ENCODE data around the gene CMTM1.
A peak's percentile ranks its signal among the peaks of the same experiment; 100 is the strongest.

CMTM1 gene

DNA sequence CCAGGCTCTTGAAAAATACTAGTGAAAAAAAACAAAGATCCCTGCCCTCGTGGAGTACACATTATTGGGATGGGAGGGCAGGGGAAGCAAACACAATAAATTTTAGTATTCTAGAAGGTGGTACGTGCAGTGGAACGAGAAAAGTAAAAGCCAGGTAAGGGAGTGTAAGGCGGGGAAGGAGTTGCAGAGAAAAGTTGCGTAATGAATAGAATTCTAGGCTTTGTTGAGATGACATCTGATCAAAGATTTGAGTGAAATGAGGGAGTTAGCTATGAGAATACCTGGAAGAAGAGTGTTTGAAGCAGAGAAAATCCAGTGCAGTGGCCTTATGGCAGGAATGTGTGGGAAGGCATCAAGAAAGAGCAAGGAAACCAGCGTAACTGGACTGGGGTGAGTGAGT, 11.7 kb upstream of the CMTM1 start:
- TF ChIP-seq, protein P1, sequence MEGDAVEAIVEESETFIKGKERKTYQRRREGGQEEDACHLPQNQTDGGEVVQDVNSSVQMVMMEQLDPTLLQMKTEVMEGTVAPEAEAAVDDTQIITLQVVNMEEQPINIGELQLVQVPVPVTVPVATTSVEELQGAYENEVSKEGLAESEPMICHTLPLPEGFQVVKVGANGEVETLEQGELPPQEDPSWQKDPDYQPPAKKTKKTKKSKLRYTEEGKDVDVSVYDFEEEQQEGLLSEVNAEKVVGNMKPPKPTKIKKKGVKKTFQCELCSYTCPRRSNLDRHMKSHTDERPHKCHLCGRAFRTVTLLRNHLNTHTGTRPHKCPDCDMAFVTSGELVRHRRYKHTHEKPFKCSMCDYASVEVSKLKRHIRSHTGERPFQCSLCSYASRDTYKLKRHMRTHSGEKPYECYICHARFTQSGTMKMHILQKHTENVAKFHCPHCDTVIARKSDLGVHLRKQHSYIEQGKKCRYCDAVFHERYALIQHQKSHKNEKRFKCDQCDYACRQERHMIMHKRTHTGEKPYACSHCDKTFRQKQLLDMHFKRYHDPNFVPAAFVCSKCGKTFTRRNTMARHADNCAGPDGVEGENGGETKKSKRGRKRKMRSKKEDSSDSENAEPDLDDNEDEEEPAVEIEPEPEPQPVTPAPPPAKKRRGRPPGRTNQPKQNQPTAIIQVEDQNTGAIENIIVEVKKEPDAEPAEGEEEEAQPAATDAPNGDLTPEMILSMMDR (conservative IDR thresholded peaks at IDR 0.05; ENCODE audit: low read depth, low read length) = no peak
- Histone ChIP-seq H3K9ac (no peak overlapping the region), H3K36me3 (ENCODE audit: insufficient read depth) (no peaks in the 10 kb centered on the region), H3K27me3 (ENCODE audit: insufficient read depth, low read depth) (no peaks in the 10 kb centered on the region), H3K4me2 (peak overlapping the region; percentile 93; the same call in 1 of the 2 replicates), H3K79me2 (ENCODE audit: insufficient read depth, low read depth) (peaks cover 64% of the 10 kb centered on the region), H3K4me3 (IDR thresholded peaks at IDR 0.05; ENCODE audit: insufficient read depth, low read depth, low read length) (no peak overlapping the region), H3K4me1 (ENCODE audit: low read depth, poor library complexity, severe bottlenecking) (peaks cover 65% of the 10 kb centered on the region), H2AFZ (ENCODE audit: low read depth) (no peak overlapping the region), H4K20me1 (ENCODE audit: insufficient read depth) (no peaks in the 10 kb centered on the region), H3K27ac (no peak overlapping the region)

DNA sequence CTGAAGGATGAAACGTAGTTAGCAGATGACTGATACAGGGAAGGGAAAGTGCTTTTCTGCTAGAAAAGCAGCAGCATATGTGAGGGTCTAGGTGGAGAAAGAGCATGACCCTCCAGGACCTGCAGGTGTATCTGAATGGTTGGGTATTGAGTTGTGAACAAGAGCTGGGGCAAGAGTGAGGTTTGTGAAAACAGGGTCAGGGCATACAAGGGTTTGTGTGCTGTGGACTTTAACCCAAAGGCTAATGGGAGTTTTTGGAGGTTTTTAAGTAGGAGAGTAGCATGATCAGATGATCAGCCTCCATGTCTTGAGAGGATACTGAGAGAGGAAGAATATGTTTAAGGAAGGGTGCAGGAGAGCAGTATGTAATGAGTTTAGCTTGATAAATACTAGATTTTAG, 6.1 kb upstream of the CMTM1 start:
- Histone ChIP-seq H3K4me1 (ENCODE audit: low read depth, poor library complexity, severe bottlenecking) (peaks cover 25% of the 10 kb centered on the region), H4K20me1 (ENCODE audit: insufficient read depth) (no peaks in the 10 kb centered on the region), H3K9ac (no peak overlapping the region), H3K4me2 (no peak overlapping the region), H3K4me3 (IDR thresholded peaks at IDR 0.05; ENCODE audit: insufficient read depth, low read depth, low read length) (no peak overlapping the region), H2AFZ (ENCODE audit: low read depth) (no peak overlapping the region), H3K27ac (no peak overlapping the region), H3K79me2 (ENCODE audit: insufficient read depth, low read depth) (peaks cover 42% of the 10 kb centered on the region), H3K36me3 (ENCODE audit: insufficient read depth) (no peaks in the 10 kb centered on the region), H3K27me3 (ENCODE audit: insufficient read depth, low read depth) (no peaks in the 10 kb centered on the region)
- TF ChIP-seq, protein P1 (conservative IDR thresholded peaks at IDR 0.05; ENCODE audit: low read depth, low read length) = no peak

DNA sequence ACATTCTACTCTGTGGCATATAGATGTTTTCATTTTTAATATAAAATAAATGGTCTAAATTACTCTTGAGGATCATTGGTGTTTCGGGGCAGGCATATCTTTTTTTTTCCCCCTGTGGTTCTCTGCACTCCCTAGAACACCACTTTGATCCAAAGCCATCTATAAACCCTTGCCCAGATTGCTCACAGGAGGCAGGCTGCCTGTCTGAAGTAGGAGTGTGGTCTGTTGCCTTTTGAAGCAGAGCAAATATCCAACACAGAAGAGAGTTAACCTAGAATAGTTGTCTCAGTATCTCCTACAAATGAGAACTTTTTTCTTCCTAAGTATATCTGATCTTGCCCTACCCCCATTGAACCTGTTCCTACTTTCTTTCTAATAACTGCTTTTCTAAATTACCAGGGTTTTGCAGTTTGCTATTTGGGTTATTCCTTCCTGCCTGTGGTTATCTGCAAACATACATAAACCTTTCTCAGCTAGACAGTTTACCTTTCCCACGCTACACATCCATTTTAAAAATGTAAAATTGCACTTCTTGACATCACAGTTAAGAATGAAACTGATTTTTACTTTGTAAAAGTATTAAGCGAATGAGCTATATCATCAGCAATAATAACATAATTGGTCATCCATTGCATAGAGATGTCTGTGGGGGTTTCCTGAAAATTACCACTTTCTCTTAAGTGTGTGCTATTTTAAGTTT, 4.7 kb upstream of the CMTM1 start:
- Histone ChIP-seq H3K79me2 (ENCODE audit: insufficient read depth, low read depth) (peaks cover 31% of the 10 kb centered on the region), H3K4me3 (IDR thresholded peaks at IDR 0.05; ENCODE audit: insufficient read depth, low read depth, low read length) (no peak overlapping the region), H3K9ac (no peak overlapping the region), H3K4me1 (ENCODE audit: low read depth, poor library complexity, severe bottlenecking) (peaks cover 11% of the 10 kb centered on the region), H2AFZ (ENCODE audit: low read depth) (no peak overlapping the region), H3K36me3 (ENCODE audit: insufficient read depth) (no peaks in the 10 kb centered on the region), H4K20me1 (ENCODE audit: insufficient read depth) (no peaks in the 10 kb centered on the region), H3K27me3 (ENCODE audit: insufficient read depth, low read depth) (no peaks in the 10 kb centered on the region), H3K27ac (no peak overlapping the region), H3K4me2 (no peak overlapping the region)
- TF ChIP-seq, protein P1 (conservative IDR thresholded peaks at IDR 0.05; ENCODE audit: low read depth, low read length) = no peak

DNA sequence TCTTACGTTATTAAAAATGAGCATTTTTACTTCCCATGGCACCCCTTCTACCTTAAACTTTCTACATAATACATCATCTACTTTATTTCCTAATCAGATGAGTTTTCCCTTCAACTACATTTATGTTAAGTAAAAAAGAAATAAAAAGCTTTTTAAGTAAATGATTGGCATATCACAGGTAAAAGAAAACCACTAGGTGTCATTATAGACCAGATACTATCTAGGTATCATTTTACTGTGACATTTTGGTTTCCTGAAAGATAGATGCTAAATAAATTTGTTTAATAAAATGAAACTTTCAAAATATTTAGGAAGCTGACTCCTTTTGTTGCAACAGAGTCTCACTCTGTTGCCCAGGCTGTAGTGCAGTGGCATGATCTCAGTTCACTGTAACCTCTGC, 3.8 kb upstream of the CMTM1 start:
- TF ChIP-seq, protein P1 (conservative IDR thresholded peaks at IDR 0.05; ENCODE audit: low read depth, low read length) = no peak
- H3K4me2 ChIP-seq = no peak overlapping the region
- no peaks in the 10 kb centered on the region for H4K20me1 ChIP-seq (ENCODE audit: insufficient read depth)
- H3K4me3 ChIP-seq (IDR thresholded peaks at IDR 0.05; ENCODE audit: insufficient read depth, low read depth, low read length) = no peak overlapping the region
- peaks cover 24% of the 10 kb centered on the region for H3K79me2 ChIP-seq (ENCODE audit: insufficient read depth, low read depth)
- no peak overlapping the region for H3K9ac ChIP-seq
- H3K27me3 ChIP-seq (ENCODE audit: insufficient read depth, low read depth) = no peaks in the 10 kb centered on the region
- H2AFZ ChIP-seq (ENCODE audit: low read depth) = no peak overlapping the region
- H3K27ac ChIP-seq = no peak overlapping the region
- H3K4me1 ChIP-seq (ENCODE audit: low read depth, poor library complexity, severe bottlenecking) = peaks cover 6% of the 10 kb centered on the region
- no peaks in the 10 kb centered on the region for H3K36me3 ChIP-seq (ENCODE audit: insufficient read depth)
